HUES48 (cell line): Measurements from ENCODE around the gene DNAH9.

Experiments
- H3K27ac ChIP-seq: one replicate; pipeline ENCODE4 v1.7.0; 2013; ENCODE audit warnings: low read depth, low read length, inconsistent platforms
- H3K27me3 ChIP-seq: 2 replicates; pipeline ENCODE4 v1.6.1; 2013; ENCODE audit warnings: mild to moderate bottlenecking, low read length; ENCODE audit not compliant: control insufficient read depth, insufficient read depth
- H3K36me3 ChIP-seq: 2 replicates; pipeline ENCODE4 v1.6.1; 2013; ENCODE audit warnings: low read length; ENCODE audit not compliant: control insufficient read depth, insufficient read depth
- H3K4me1 ChIP-seq: 2 replicates; pipeline ENCODE4 v1.6.1; 2013; ENCODE audit warnings: mild to moderate bottlenecking, low read length; ENCODE audit not compliant: control insufficient read depth, insufficient read depth
- H3K4me3 ChIP-seq: 2 replicates; pipeline ENCODE4 v1.5.1; 2013; ENCODE audit warnings: mild to moderate bottlenecking, low read depth, low read length
- H3K9ac ChIP-seq: 2 replicates; pipeline ENCODE4 v1.6.1; 2013; ENCODE audit warnings: mild to moderate bottlenecking, low read depth, low read length, moderate library complexity
- H3K9me3 ChIP-seq: 2 replicates; pipeline ENCODE4 v1.6.1; 2013; ENCODE audit warnings: low read length; ENCODE audit not compliant: control insufficient read depth, insufficient read depth

DNAH9 gene

GRCh38 chr17:11805952-11806351 lies 207.7 kb downstream of the DNAH9 start:
- H3K9ac ChIP-seq = no peak overlapping the region
- no peak overlapping the region for H3K27ac ChIP-seq
- H3K27me3 ChIP-seq = no peaks in the 10 kb centered on the region
- H3K36me3 ChIP-seq = no peaks in the 10 kb centered on the region
- peaks cover 10% of the 10 kb centered on the region for H3K4me1 ChIP-seq
- no peak overlapping the region for H3K4me3 ChIP-seq
- no peaks in the 10 kb centered on the region for H3K9me3 ChIP-seq

GRCh38 chr17:11807606-11808005 lies 209.3 kb downstream of the DNAH9 start:
- no peak overlapping the region for H3K4me3 ChIP-seq
- H3K36me3 ChIP-seq = no peaks in the 10 kb centered on the region
- H3K27me3 ChIP-seq = no peaks in the 10 kb centered on the region
- H3K9ac ChIP-seq = no peak overlapping the region
- H3K4me1 ChIP-seq = peaks cover 10% of the 10 kb centered on the region
- no peak overlapping the region for H3K27ac ChIP-seq
- no peaks in the 10 kb centered on the region for H3K9me3 ChIP-seq

- Histone ChIP-seq H3K27me3 (no peaks in the 10 kb centered on the region), H3K36me3 (no peaks in the 10 kb centered on the region), H3K9ac (no peak overlapping the region), H3K9me3 (no peaks in the 10 kb centered on the region), H3K4me3 (no peak overlapping the region), H3K27ac (no peak overlapping the region), H3K4me1 (no peaks in the 10 kb centered on the region)
Measured at GRCh38 chr17:11813278-11813677, 215.0 kb downstream of the DNAH9 start.

- Histone ChIP-seq H3K4me1 (no peaks in the 10 kb centered on the region), H3K9ac (no peak overlapping the region), H3K36me3 (no peaks in the 10 kb centered on the region), H3K27me3 (no peaks in the 10 kb centered on the region), H3K27ac (no peak overlapping the region), H3K9me3 (no peaks in the 10 kb centered on the region), H3K4me3 (no peak overlapping the region)
Measured at GRCh38 chr17:11813871-11814270, 215.6 kb downstream of the DNAH9 start.

- H3K4me1 ChIP-seq = no peaks in the 10 kb centered on the region
- no peak overlapping the region for H3K27ac ChIP-seq
- no peaks in the 10 kb centered on the region for H3K9me3 ChIP-seq
- H3K4me3 ChIP-seq = no peak overlapping the region
- no peaks in the 10 kb centered on the region for H3K36me3 ChIP-seq
- no peaks in the 10 kb centered on the region for H3K27me3 ChIP-seq
- H3K9ac ChIP-seq = no peak overlapping the region
Measured at GRCh38 chr17:11814655-11815262, 216.5 kb downstream of the DNAH9 start.

- no peaks in the 10 kb centered on the region for H3K9me3 ChIP-seq
- no peaks in the 10 kb centered on the region for H3K36me3 ChIP-seq
Measured at GRCh38 chr17:11816409-11816808, 218.1 kb downstream of the DNAH9 start.

GRCh38 chr17:11823862-11824261 lies 225.6 kb downstream of the DNAH9 start:
- no peak overlapping the region for H3K27ac ChIP-seq
- H3K9me3 ChIP-seq = no peaks in the 10 kb centered on the region
- H3K27me3 ChIP-seq = no peaks in the 10 kb centered on the region
- no peaks in the 10 kb centered on the region for H3K4me1 ChIP-seq
- H3K9ac ChIP-seq = no peak overlapping the region
- no peak overlapping the region for H3K4me3 ChIP-seq
- no peaks in the 10 kb centered on the region for H3K36me3 ChIP-seq

More at GRCh38 chr17:11816409-11816808, 218.1 kb downstream of the DNAH9 start:
- Histone ChIP-seq H3K4me3 (no peak overlapping the region), H3K9ac (no peak overlapping the region), H3K4me1 (no peaks in the 10 kb centered on the region), H3K27ac (no peak overlapping the region), H3K27me3 (no peaks in the 10 kb centered on the region)

- Histone ChIP-seq H3K4me3 (no peak overlapping the region), H3K4me1 (no peaks in the 10 kb centered on the region), H3K27me3 (no peaks in the 10 kb centered on the region), H3K27ac (no peak overlapping the region), H3K36me3 (no peaks in the 10 kb centered on the region), H3K9me3 (no peaks in the 10 kb centered on the region), H3K9ac (no peak overlapping the region)
Measured at GRCh38 chr17:11825572-11826209, 227.4 kb downstream of the DNAH9 start.

GRCh38 chr17:11832401-11833137 lies 234.3 kb downstream of the DNAH9 start:
- Histone ChIP-seq H3K36me3 (no peaks in the 10 kb centered on the region), H3K9me3 (no peaks in the 10 kb centered on the region), H3K4me1 (peaks cover 3% of the 10 kb centered on the region; the same call in 1 of the 2 replicates), H3K27ac (no peak overlapping the region), H3K27me3 (no peaks in the 10 kb centered on the region), H3K4me3 (no peak overlapping the region), H3K9ac (no peak overlapping the region)

GRCh38 chr17:11836508-11836907 lies 238.2 kb downstream of the DNAH9 start:
- Histone ChIP-seq H3K4me1 (peaks cover 3% of the 10 kb centered on the region; the same call in 1 of the 2 replicates), H3K27me3 (no peaks in the 10 kb centered on the region), H3K4me3 (no peak overlapping the region), H3K36me3 (no peaks in the 10 kb centered on the region), H3K9ac (no peak overlapping the region), H3K9me3 (peaks cover 4% of the 10 kb centered on the region; the same call in 1 of the 2 replicates), H3K27ac (no peak overlapping the region)

GRCh38 chr17:11840052-11840451 lies 241.8 kb downstream of the DNAH9 start:
- H3K27me3 ChIP-seq = no peaks in the 10 kb centered on the region
- H3K4me1 ChIP-seq = no peaks in the 10 kb centered on the region
- peaks cover 10% of the 10 kb centered on the region; the same call in 1 of the 2 replicates for H3K9me3 ChIP-seq
- H3K9ac ChIP-seq = no peak overlapping the region
- H3K4me3 ChIP-seq = no peak overlapping the region
- H3K27ac ChIP-seq = no peak overlapping the region
- no peaks in the 10 kb centered on the region for H3K36me3 ChIP-seq
